Fibroblast of gingiva (primary cell): Measurements from ENCODE around the gene BANF2.
"Not testable (repeated sequence)": the region's sequence is repeated elsewhere in the genome, so short reads cannot be mapped to it uniquely, and the experiment has no call there.

Source experiments
- DNase-seq: peaks from one replicate; pipeline ENCODE4 v3.0.0-alpha.2; 2011; ENCODE audit warnings: low read depth

The BANF2 gene

GRCh38 chr20:17683218-17684076, 16.3 kb upstream of the BANF2 start:
- DNase-seq: no peak

- DNase-seq: no peak
These were observed 15.5 kb upstream of the BANF2 start for GRCh38 chr20:17684077-17684888.

- no peak for DNase-seq
These were observed 14.6 kb upstream of the BANF2 start for GRCh38 chr20:17685168-17685567.

- DNase-seq: no peak
These were observed 12.0 kb upstream of the BANF2 start for GRCh38 chr20:17687800-17688199.

- no peak for DNase-seq
These were observed 10.8 kb upstream of the BANF2 start for GRCh38 chr20:17688965-17689364.

- no peak for DNase-seq
These were observed 9.6 kb upstream of the BANF2 start for GRCh38 chr20:17690144-17690543.

- no peak for DNase-seq
These were observed 8.0 kb upstream of the BANF2 start for GRCh38 chr20:17691758-17692157.

GRCh38 chr20:17693444-17694001, 6.2 kb upstream of the BANF2 start:
- DNase-seq: no peak

- no peak for DNase-seq
These were observed 5.0 kb upstream of the BANF2 start for GRCh38 chr20:17694767-17695166.

GRCh38 chr20:17696287-17696686, 3.5 kb upstream of the BANF2 start:
- no peak for DNase-seq

GRCh38 chr20:17697171-17697570, 2.6 kb upstream of the BANF2 start:
- no peak for DNase-seq

- no peak for DNase-seq
These were observed 1.4 kb upstream of the BANF2 start for GRCh38 chr20:17698384-17698783.

GRCh38 chr20:17700637-17701036, 871 bp downstream of the BANF2 start:
- DNase-seq: no peak

GRCh38 chr20:17701826-17702225, 2.1 kb downstream of the BANF2 start:
- DNase-seq: no peak

- DNase-seq: no peak
These were observed 5.0 kb downstream of the BANF2 start for GRCh38 chr20:17704589-17705317.

GRCh38 chr20:17705916-17706315, 6.2 kb downstream of the BANF2 start:
- DNase-seq: no peak

GRCh38 chr20:17706632-17707031, 6.9 kb downstream of the BANF2 start:
- DNase-seq: no peak

- not testable (repeated sequence) for DNase-seq
These were observed 8.2 kb downstream of the BANF2 start for GRCh38 chr20:17707951-17708350.

- no peak for DNase-seq
These were observed 9.1 kb downstream of the BANF2 start for GRCh38 chr20:17708675-17709360.

GRCh38 chr20:17709361-17710293, 9.9 kb downstream of the BANF2 start:
- no peak for DNase-seq
